Type B pancreatic cell (in vitro differentiated cells): ENCODE data around the gene HPN. TPM values are rescaled to one million over a fixed set of nuclear protein-coding genes. Genes with fewer than 3 reads are reported as not detected.

ENCODE experiments used
- DNase-seq: peaks from one replicate; pipeline ENCODE4 v3.0.0; 2021; ENCODE audit warnings: mixed read lengths; ENCODE audit not compliant: unreplicated experiment; ENCODE audit errors: extremely low spot score
- H3K27ac Mint-ChIP-seq: 2 replicates; pipeline ENCODE4 v1.8.0; 2021; ENCODE audit warnings: mild to moderate bottlenecking, mixed read lengths
- H3K27me3 Mint-ChIP-seq: 2 replicates; pipeline ENCODE4 v1.8.0; 2021; ENCODE audit warnings: mixed read lengths
- H3K36me3 Mint-ChIP-seq: 2 replicates; pipeline ENCODE4 v1.8.0; 2021; ENCODE audit warnings: mixed read lengths
- H3K4me1 Mint-ChIP-seq: one replicate; pipeline ENCODE4 v1.8.0; 2021; ENCODE audit warnings: mixed read lengths; ENCODE audit not compliant: unreplicated experiment
- H3K4me3 Mint-ChIP-seq: 2 replicates; pipeline ENCODE4 v1.8.0; 2021; ENCODE audit warnings: mild to moderate bottlenecking, mixed read lengths
- H3K9me3 Mint-ChIP-seq: 2 replicates; pipeline ENCODE4 v1.8.0; 2021; ENCODE audit warnings: mixed read lengths
- total RNA-seq: library from RNA; stranded (reverse); gene quantifications from 2 replicates; pipeline ENCODE4 v1.2.1, GENCODE V29; 2021; ENCODE audit warnings: low replicate concordance
- TF ChIP-seq, protein P1 (sequence below): fragments of 200-600 bp; sonication (generic); conservative IDR thresholded peaks from 2 replicates; pipeline ENCODE4 v1.5.0; 2021; ENCODE audit warnings: antibody characterized with exemption, mild to moderate bottlenecking

The HPN gene
- total RNA-seq, 1 donor from 2014 or later: 15.1 TPM

DNA sequence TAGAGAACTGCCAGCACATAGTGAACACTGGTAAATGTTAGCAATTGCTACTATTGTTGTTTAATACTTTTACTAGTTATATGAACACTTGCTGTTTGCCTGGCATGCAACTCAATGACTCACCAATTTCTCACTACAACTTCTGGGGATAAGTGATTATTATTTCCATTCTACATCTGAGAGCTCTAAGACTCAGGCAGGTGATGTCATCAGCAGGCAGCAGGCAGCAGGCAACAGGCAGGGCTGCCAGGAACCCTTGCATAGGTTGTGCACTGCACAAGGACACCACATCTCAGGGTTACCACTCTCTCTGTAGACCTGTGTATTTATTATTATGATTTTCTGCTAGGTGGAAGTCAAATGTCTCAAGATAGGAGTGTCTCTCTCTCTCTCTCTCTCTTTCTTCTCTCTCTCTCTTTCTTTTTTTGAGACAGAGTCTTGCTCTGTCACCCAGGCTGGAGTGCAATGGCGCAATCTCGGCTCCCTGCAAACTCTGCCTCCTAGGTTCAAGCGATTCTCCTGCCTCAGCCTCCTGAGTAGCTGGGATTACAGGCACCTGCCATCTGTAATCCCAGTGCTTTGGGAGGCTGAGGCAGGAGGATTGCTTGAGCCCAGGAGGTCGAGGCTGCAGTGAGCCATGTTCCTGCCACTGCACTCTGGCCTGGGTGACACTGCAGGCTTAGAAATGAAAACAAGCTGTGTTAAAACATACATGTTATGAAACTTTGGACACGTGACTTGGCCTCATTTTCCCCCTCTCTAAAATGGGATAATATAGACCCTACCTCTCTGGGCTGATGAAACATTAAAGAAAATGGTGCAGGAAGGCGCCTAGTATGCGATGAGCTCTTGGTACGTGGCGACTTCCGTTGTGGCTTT lies 22.7 kb downstream of the HPN start:
- H3K4me3 Mint-ChIP-seq: no peak overlapping the region
- no peaks in the 10 kb centered on the region for H3K9me3 Mint-ChIP-seq
- H3K36me3 Mint-ChIP-seq: no peaks in the 10 kb centered on the region
- peaks cover 13% of the 10 kb centered on the region for H3K4me1 Mint-ChIP-seq
- DNase-seq: no peak
- H3K27ac Mint-ChIP-seq: no peak overlapping the region
- H3K27me3 Mint-ChIP-seq: peaks cover 16% of the 10 kb centered on the region
- TF ChIP-seq, protein P1, sequence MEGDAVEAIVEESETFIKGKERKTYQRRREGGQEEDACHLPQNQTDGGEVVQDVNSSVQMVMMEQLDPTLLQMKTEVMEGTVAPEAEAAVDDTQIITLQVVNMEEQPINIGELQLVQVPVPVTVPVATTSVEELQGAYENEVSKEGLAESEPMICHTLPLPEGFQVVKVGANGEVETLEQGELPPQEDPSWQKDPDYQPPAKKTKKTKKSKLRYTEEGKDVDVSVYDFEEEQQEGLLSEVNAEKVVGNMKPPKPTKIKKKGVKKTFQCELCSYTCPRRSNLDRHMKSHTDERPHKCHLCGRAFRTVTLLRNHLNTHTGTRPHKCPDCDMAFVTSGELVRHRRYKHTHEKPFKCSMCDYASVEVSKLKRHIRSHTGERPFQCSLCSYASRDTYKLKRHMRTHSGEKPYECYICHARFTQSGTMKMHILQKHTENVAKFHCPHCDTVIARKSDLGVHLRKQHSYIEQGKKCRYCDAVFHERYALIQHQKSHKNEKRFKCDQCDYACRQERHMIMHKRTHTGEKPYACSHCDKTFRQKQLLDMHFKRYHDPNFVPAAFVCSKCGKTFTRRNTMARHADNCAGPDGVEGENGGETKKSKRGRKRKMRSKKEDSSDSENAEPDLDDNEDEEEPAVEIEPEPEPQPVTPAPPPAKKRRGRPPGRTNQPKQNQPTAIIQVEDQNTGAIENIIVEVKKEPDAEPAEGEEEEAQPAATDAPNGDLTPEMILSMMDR: no peak

DNA sequence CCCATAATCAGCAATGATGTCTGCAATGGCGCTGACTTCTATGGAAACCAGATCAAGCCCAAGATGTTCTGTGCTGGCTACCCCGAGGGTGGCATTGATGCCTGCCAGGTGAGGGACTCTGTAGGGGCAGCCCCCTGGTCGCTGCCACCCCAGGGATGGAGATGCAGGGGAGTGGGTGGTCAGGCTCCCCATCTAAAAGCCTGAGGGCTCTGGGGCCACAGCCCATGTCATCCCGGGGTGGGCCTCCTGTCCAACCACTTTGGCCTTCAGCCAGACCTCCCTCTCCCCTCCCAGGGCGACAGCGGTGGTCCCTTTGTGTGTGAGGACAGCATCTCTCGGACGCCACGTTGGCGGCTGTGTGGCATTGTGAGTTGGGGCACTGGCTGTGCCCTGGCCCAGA lies 24.1 kb downstream of the HPN start:
- TF ChIP-seq, protein P1: no peak
- Mint-ChIP-seq H3K36me3 (no peaks in the 10 kb centered on the region), H3K4me3 (no peak overlapping the region), H3K4me1 (peaks cover 13% of the 10 kb centered on the region), H3K9me3 (no peaks in the 10 kb centered on the region), H3K27ac (no peak overlapping the region), H3K27me3 (peaks cover 16% of the 10 kb centered on the region)
- DNase-seq: no peak

DNA sequence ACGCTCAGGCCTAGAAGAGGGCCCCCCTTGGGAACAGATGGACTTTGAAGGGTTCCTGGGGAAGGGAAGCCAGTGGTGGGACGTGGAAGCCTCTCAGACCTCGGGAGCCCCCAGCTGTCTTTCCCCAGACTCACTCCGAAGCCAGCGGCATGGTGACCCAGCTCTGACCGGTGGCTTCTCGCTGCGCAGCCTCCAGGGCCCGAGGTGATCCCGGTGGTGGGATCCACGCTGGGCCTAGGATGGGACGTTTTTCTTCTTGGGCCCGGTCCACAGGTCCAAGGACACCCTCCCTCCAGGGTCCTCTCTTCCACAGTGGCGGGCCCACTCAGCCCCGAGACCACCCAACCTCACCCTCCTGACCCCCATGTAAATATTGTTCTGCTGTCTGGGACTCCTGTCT lies 24.6 kb downstream of the HPN start:
- Mint-ChIP-seq H3K27ac (no peak overlapping the region), H3K9me3 (no peaks in the 10 kb centered on the region)

DNA sequence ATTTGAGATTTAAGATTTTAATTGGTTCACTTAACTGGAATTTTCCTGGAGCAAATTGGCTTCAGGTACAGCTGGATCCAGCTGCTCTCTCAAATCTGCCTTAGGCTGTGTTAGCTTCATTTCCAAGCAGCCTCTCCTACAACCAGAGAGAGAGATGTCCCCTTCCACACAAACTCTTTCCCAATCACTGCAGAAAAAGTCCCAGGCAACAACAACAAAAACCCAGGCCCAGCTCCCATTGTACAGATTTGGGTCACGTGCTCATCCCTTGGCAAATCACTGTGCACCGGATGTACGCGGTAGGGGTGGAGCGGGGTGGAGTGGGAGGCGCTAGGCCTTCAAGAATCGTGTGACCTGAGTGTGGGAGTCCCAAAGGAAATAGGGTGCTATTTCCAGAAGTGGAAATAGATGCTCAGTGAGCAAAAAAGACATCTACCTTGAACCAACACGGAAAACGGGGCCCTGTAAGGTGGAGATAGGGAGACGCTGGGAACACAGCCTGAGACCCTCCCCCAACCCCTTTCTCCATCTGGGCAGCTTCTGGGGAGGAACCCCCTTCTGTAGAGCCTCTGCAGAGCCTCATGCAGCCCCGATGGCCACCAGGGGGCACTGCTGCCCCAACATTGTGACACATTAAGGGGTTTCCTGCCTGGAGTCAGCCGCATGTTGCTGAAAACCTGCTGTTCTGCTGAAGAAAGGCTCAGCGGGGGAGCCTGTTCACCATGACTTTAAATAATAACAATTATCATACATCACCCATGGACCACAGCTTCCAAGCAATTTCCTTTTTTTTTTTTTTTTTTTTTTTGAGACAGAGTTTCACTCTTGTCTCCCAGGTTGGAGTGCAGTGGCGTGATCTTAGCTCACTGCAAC lies 25.4 kb downstream of the HPN start:
- TF ChIP-seq, protein P1: peak; percentile 92
- Mint-ChIP-seq H3K27me3 (peaks cover 15% of the 10 kb centered on the region), H3K27ac (no peak overlapping the region), H3K4me3 (no peak overlapping the region), H3K9me3 (no peaks in the 10 kb centered on the region), H3K36me3 (no peaks in the 10 kb centered on the region), H3K4me1 (peaks cover 13% of the 10 kb centered on the region)
- peak; percentile 89 for DNase-seq

More for the DNA sequence above, 24.6 kb downstream of the HPN start:
- TF ChIP-seq, protein P1: no peak
- DNase-seq: no peak
- Mint-ChIP-seq H3K36me3 (no peaks in the 10 kb centered on the region), H3K4me1 (peaks cover 13% of the 10 kb centered on the region), H3K4me3 (no peak overlapping the region), H3K27me3 (peaks cover 16% of the 10 kb centered on the region)

DNA sequence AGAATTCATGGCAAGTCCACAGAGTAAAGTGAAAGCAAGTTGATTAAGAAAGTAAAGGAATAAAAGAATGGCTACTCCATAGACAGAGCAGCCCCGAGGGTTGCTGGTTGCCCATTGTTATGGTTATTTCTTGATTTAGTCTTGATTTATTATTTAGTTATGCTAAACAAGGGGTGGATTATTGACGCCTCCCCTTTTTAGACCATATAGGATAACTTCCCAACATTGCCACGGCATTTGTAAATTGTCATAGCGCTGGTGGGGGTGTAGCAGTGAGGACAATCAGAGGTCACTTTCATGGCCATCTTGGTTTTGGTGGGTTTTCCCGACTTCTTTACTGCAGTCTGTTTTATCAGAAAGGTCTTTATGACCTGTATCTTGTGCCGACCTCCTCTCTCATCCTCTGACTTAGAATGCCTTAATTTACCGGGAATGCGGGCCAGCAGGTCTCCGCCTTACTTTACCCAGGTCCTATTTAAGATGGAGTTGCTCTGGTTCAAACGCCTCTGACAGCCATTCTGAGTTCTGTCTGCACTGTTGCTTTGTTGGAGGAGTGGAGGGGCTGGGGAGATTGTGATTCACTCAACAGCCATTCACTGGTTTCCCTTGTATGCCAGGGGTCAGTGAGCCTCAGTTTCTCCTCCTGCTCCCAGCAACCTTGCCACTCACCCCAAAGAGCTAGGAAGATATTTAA lies 27.6 kb downstream of the HPN start:
- peaks cover 13% of the 10 kb centered on the region for H3K4me1 Mint-ChIP-seq
- no peaks in the 10 kb centered on the region for H3K9me3 Mint-ChIP-seq
- no peaks in the 10 kb centered on the region for H3K36me3 Mint-ChIP-seq
- TF ChIP-seq, protein P1: no peak
- peaks cover 3% of the 10 kb centered on the region for H3K27me3 Mint-ChIP-seq
- DNase-seq: no peak
- H3K4me3 Mint-ChIP-seq: peak overlapping the region; percentile 74
- peak overlapping the region; percentile 81 for H3K27ac Mint-ChIP-seq
